Activated CD8-positive, alpha-beta memory T cell treated with anti-CD3 and anti-CD28 coated beads, Interleukin-2, amount 10 ng/mL, durations not matched to agents 7 days and 5 days (primary cell): ENCODE data around the gene CLCN4. TPM values are rescaled to one million over a fixed set of nuclear protein-coding genes. Genes with fewer than 3 reads are reported as not detected.
A peak's percentile ranks its signal among the peaks of the same experiment; 100 is the strongest.

Experiments
- ATAC-seq: fragments of 150-1000 bp; cut with Tn5 transposase; one replicate; pipeline ENCODE4 v1.10.0; 2021; ENCODE audit warnings: moderate library complexity
- CTCF ChIA-PET: fragments of 350-600 bp; sonication (Branson Sonifier 250); formaldehyde crosslinking; loops from one replicate; lab custom pipeline; 2021; ENCODE audit warnings: antibody characterized with exemption; lab: Charles Lee
- DNase-seq: peaks from one replicate; pipeline ENCODE4 v3.0.0-alpha.2; 2020
- H3K27ac Mint-ChIP-seq: one replicate; pipeline ENCODE4 v1.8.0; 2021; ENCODE audit warnings: mild to moderate bottlenecking, mixed read lengths
- H3K27me3 Mint-ChIP-seq: one replicate; pipeline ENCODE4 v1.8.0; 2021; ENCODE audit warnings: mixed read lengths
- H3K36me3 Mint-ChIP-seq: one replicate; pipeline ENCODE4 v1.8.0; 2021; ENCODE audit warnings: mild to moderate bottlenecking, mixed read lengths
- H3K4me1 Mint-ChIP-seq: one replicate; pipeline ENCODE4 v1.8.0; 2021; ENCODE audit warnings: mixed read lengths
- H3K4me3 Mint-ChIP-seq: one replicate; pipeline ENCODE4 v1.8.0; 2021; ENCODE audit warnings: mild to moderate bottlenecking, moderate library complexity, mixed read lengths
- H3K9me3 Mint-ChIP-seq: one replicate; pipeline ENCODE4 v1.8.0; 2022; ENCODE audit warnings: low read depth, mixed read lengths
- total RNA-seq, 2 experiments: library from RNA; stranded (reverse); gene quantifications; one replicate each; pipeline ENCODE4 v1.2.3, GENCODE V29; 2021

Gene CLCN4
- total RNA-seq, 2 experiments from 2014 or later = 0.03 to 0.16 TPM

- H3K9me3 Mint-ChIP-seq = no peaks in the 10 kb centered on the region
- H3K36me3 Mint-ChIP-seq = no peaks in the 10 kb centered on the region
- H3K27me3 Mint-ChIP-seq = peaks cover 26% of the 10 kb centered on the region
- no peak for ATAC-seq
- H3K4me3 Mint-ChIP-seq = no peak overlapping the region
- no peak for DNase-seq
- peaks cover 20% of the 10 kb centered on the region for H3K4me1 Mint-ChIP-seq
- H3K27ac Mint-ChIP-seq = no peak overlapping the region
- CTCF ChIA-PET = no interaction called here
Measured at GRCh38 chrX:10163031-10163430, 6.3 kb downstream of the CLCN4 start.

- DNase-seq (no peak), ATAC-seq (no peak)
- H3K27me3 Mint-ChIP-seq = peaks cover 17% of the 10 kb centered on the region
- H3K27ac Mint-ChIP-seq = no peak overlapping the region
- H3K4me3 Mint-ChIP-seq = no peak overlapping the region
- H3K4me1 Mint-ChIP-seq = peaks cover 20% of the 10 kb centered on the region
- CTCF ChIA-PET = no interaction called here
- H3K9me3 Mint-ChIP-seq = no peaks in the 10 kb centered on the region
- H3K36me3 Mint-ChIP-seq = no peaks in the 10 kb centered on the region
Measured at GRCh38 chrX:10164879-10165278, 8.1 kb downstream of the CLCN4 start.

- no peak overlapping the region for H3K27ac Mint-ChIP-seq
Measured at GRCh38 chrX:10165580-10166247, 8.9 kb downstream of the CLCN4 start.

GRCh38 chrX:10166248-10166716 lies 9.5 kb downstream of the CLCN4 start:
- no peak for ATAC-seq
- no peak overlapping the region for H3K27ac Mint-ChIP-seq
- DNase-seq = no peak
- H3K4me3 Mint-ChIP-seq = no peak overlapping the region
- H3K27me3 Mint-ChIP-seq = peaks cover 8% of the 10 kb centered on the region
- CTCF ChIA-PET = no interaction called here
- no peaks in the 10 kb centered on the region for H3K36me3 Mint-ChIP-seq
- H3K9me3 Mint-ChIP-seq = no peaks in the 10 kb centered on the region
- peaks cover 20% of the 10 kb centered on the region for H3K4me1 Mint-ChIP-seq

More at GRCh38 chrX:10165580-10166247, 8.9 kb downstream of the CLCN4 start:
- peaks cover 8% of the 10 kb centered on the region for H3K27me3 Mint-ChIP-seq
- no peak overlapping the region for H3K4me3 Mint-ChIP-seq
- DNase-seq (no peak), ATAC-seq (no peak)
- H3K4me1 Mint-ChIP-seq = peaks cover 20% of the 10 kb centered on the region
- no peaks in the 10 kb centered on the region for H3K36me3 Mint-ChIP-seq
- CTCF ChIA-PET = no interaction called here
- no peaks in the 10 kb centered on the region for H3K9me3 Mint-ChIP-seq

- H3K4me1 Mint-ChIP-seq = peaks cover 20% of the 10 kb centered on the region
- no peak overlapping the region for H3K4me3 Mint-ChIP-seq
- H3K27ac Mint-ChIP-seq = no peak overlapping the region
- H3K27me3 Mint-ChIP-seq = peaks cover 8% of the 10 kb centered on the region
- ATAC-seq (peak; percentile 63), DNase-seq (peak; percentile 55)
- no peaks in the 10 kb centered on the region for H3K36me3 Mint-ChIP-seq
- CTCF ChIA-PET = interaction anchor here (1.1 kb wide), 1 partner anchor 48 kb away, joined by 3 read pairs; no protein-coding TSS in a partner anchor
- no peaks in the 10 kb centered on the region for H3K9me3 Mint-ChIP-seq
Measured at GRCh38 chrX:10166731-10167151, 10.0 kb downstream of the CLCN4 start.

- H3K27me3 Mint-ChIP-seq = peaks cover 8% of the 10 kb centered on the region
- ATAC-seq = peak; percentile 20
- H3K27ac Mint-ChIP-seq = no peak overlapping the region
- peak; percentile 49 for DNase-seq
- CTCF ChIA-PET = interaction anchor here (1.1 kb wide), 1 partner anchor 48 kb away, joined by 3 read pairs; no protein-coding TSS in a partner anchor
- H3K36me3 Mint-ChIP-seq = no peaks in the 10 kb centered on the region
- no peaks in the 10 kb centered on the region for H3K9me3 Mint-ChIP-seq
- peaks cover 20% of the 10 kb centered on the region for H3K4me1 Mint-ChIP-seq
- no peak overlapping the region for H3K4me3 Mint-ChIP-seq
Measured at GRCh38 chrX:10167573-10167972, 10.8 kb downstream of the CLCN4 start.

GRCh38 chrX:10168226-10168625 lies 11.5 kb downstream of the CLCN4 start:
- Mint-ChIP-seq H3K4me3 (no peak overlapping the region), H3K36me3 (no peaks in the 10 kb centered on the region), H3K4me1 (peaks cover 20% of the 10 kb centered on the region), H3K27me3 (peaks cover 8% of the 10 kb centered on the region), H3K27ac (no peak overlapping the region), H3K9me3 (no peaks in the 10 kb centered on the region)
- CTCF ChIA-PET = interaction anchor here (1.6 kb wide), 1 partner anchor 49 kb away, joined by 4 read pairs; no protein-coding TSS in a partner anchor
- DNase-seq = no peak
- no peak for ATAC-seq

- CTCF ChIA-PET = interaction anchor here (1.6 kb wide), 1 partner anchor 50 kb away, joined by 4 read pairs; no protein-coding TSS in a partner anchor
- Mint-ChIP-seq H3K4me3 (no peak overlapping the region), H3K9me3 (no peaks in the 10 kb centered on the region), H3K27me3 (peaks cover 6% of the 10 kb centered on the region), H3K27ac (no peak overlapping the region), H3K4me1 (peaks cover 20% of the 10 kb centered on the region), H3K36me3 (no peaks in the 10 kb centered on the region)
- no peak for DNase-seq
- ATAC-seq = no peak
Measured at GRCh38 chrX:10169175-10169574, 12.4 kb downstream of the CLCN4 start.

- H3K27me3 Mint-ChIP-seq = peaks cover 13% of the 10 kb centered on the region
- DNase-seq = no peak
Measured at GRCh38 chrX:10171249-10171648, 14.5 kb downstream of the CLCN4 start.

GRCh38 chrX:10172877-10173276 lies 16.1 kb downstream of the CLCN4 start:
- CTCF ChIA-PET = no interaction called here
- DNase-seq (no peak), ATAC-seq (no peak)
- Mint-ChIP-seq H3K36me3 (no peaks in the 10 kb centered on the region), H3K27ac (no peak overlapping the region), H3K4me3 (no peak overlapping the region), H3K4me1 (peaks cover 5% of the 10 kb centered on the region), H3K9me3 (no peaks in the 10 kb centered on the region), H3K27me3 (peaks cover 13% of the 10 kb centered on the region)

More at GRCh38 chrX:10171249-10171648, 14.5 kb downstream of the CLCN4 start:
- no peak for ATAC-seq
- Mint-ChIP-seq H3K4me1 (peaks cover 16% of the 10 kb centered on the region), H3K4me3 (no peak overlapping the region), H3K36me3 (no peaks in the 10 kb centered on the region), H3K27ac (no peak overlapping the region), H3K9me3 (no peaks in the 10 kb centered on the region)
- CTCF ChIA-PET = no interaction called here

- ATAC-seq = no peak
- Mint-ChIP-seq H3K36me3 (no peaks in the 10 kb centered on the region), H3K4me1 (peaks cover 5% of the 10 kb centered on the region), H3K27me3 (peaks cover 13% of the 10 kb centered on the region), H3K9me3 (no peaks in the 10 kb centered on the region), H3K4me3 (no peak overlapping the region), H3K27ac (no peak overlapping the region)
- CTCF ChIA-PET = no interaction called here
- DNase-seq = no peak
Measured at GRCh38 chrX:10173331-10173900, 16.6 kb downstream of the CLCN4 start.

GRCh38 chrX:10174051-10174450 lies 17.3 kb downstream of the CLCN4 start:
- Mint-ChIP-seq H3K4me1 (peaks cover 5% of the 10 kb centered on the region), H3K27me3 (peaks cover 12% of the 10 kb centered on the region), H3K36me3 (no peaks in the 10 kb centered on the region), H3K4me3 (no peak overlapping the region), H3K9me3 (no peaks in the 10 kb centered on the region), H3K27ac (no peak overlapping the region)
- no peak for DNase-seq
- ATAC-seq = no peak
- CTCF ChIA-PET = interaction anchor here (1.1 kb wide), 1 partner anchor 54 kb away, joined by 3 read pairs; no protein-coding TSS in a partner anchor

- no peaks in the 10 kb centered on the region for H3K9me3 Mint-ChIP-seq
- no peaks in the 10 kb centered on the region for H3K36me3 Mint-ChIP-seq
- H3K4me1 Mint-ChIP-seq = peaks cover 5% of the 10 kb centered on the region
- peaks cover 12% of the 10 kb centered on the region for H3K27me3 Mint-ChIP-seq
- ATAC-seq = no peak
- H3K4me3 Mint-ChIP-seq = no peak overlapping the region
- no peak overlapping the region for H3K27ac Mint-ChIP-seq
- DNase-seq = no peak
- CTCF ChIA-PET = interaction anchor here (1.1 to 1.2 kb wide), 2 partner anchors 15 to 55 kb away, joined by 3 to 5 read pairs; no protein-coding TSS in a partner anchor
Measured at GRCh38 chrX:10174810-10175209, 18.0 kb downstream of the CLCN4 start.
